SHP77 (cell line): ENCODE measurements around the gene AUTS2.
A peak's percentile ranks its signal among the peaks of the same experiment; 100 is the strongest.

ENCODE experiments used
- DNase-seq, 2 experiments: peaks; one replicate each; lab custom pipeline; 2025; lab: John Stamatoyannopoulos, UW

AUTS2 gene

DNA sequence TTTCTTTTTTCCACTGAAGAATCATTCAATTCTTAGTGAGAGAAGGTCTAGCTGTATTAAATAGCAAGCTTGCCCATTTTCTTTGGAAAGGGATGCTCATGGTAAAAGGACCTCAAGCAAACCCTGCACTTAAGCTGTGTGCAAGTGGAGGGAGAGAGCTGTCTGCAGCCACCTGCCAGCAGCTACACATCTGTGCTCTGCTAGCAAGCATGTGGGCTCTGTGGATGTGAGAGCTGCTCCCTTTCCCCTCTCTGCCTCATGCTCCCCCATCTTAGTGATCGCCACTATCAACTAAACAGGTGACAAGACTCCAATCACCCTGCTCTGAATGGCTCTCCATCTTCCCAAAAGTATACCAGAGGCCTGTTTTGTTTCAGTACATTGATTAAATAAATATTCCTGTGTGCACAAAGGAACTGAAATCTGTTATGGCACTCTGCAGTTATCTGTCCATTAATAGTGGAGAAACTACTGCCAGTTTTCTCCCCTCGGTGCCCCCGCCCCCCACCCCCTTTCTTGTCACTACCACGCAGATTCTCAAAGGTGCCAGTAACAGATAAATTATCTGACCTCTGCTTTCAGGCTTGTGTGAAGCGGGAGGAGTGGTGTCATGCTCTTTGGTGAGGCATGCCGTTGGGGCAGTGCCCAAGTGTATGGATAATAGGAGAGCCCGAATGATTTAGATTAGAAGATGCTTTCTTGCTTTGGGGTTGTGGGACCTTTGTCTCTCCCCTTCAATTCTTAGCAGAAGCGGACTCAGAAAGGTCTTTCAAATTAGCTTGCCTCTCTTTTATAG lies 26.4 kb downstream of the AUTS2 start:
- DNase-seq, result peak in 1 of 2 experiments; percentile 14

DNA sequence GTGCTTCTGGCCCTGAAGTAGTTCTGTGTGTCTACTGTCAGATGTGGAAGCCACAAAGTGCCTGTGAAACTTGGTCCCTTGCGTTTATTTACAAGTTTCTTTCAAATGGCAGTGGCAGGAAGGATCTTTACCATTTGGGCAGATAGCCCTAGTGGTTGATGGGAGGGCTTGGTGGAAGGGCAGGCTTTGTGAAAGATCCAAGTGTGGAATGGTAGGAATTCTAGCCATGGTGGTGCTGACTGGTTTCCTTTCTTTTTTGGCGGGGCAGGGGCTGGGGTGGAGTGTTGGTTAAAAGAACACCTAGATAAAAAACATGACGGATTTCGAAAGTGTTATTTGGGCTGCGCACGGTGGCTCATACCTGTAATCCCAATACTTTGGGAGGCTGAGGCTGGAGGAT lies 27.0 kb downstream of the AUTS2 start:
- no peak for DNase-seq

DNA sequence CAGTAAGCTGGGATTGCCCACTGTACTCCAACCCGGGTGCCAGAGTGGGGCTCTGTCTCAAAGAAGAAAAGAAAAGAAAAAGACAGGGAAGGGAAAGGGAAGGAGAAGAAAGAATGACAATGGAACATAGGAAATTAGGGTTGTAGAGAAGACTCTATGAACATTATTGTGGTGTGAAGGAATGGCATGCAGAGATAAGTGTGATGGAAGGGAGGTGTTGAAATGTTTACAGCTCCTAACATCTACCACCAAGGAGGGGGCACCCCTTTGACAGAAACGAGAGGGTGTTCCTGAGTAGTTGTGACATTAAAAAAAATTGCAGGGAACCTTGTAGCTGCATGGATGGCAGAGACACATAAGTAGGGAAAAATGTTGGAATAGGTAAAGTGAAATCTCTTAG lies 27.5 kb downstream of the AUTS2 start:
- DNase-seq, result no peak

DNA sequence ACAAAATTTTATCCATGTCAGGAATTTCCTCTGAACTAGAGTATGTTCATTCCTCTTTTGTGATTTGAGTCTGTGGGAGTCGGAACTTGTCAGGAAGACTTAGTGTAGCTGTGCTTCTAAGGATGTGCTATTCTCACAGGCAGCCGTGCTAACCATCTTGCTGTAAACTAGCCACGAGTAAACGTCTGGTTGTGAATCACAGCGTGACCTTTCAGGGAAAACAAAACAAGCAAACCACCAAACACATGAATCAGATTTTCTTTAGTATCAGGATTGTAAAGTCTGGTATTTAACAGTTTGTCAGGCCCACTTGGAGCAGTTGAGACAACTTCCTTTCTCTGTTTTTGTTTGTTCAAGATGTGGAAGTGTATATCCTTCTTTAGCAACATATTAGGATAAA lies 32.0 kb downstream of the AUTS2 start:
- no peak for DNase-seq

DNA sequence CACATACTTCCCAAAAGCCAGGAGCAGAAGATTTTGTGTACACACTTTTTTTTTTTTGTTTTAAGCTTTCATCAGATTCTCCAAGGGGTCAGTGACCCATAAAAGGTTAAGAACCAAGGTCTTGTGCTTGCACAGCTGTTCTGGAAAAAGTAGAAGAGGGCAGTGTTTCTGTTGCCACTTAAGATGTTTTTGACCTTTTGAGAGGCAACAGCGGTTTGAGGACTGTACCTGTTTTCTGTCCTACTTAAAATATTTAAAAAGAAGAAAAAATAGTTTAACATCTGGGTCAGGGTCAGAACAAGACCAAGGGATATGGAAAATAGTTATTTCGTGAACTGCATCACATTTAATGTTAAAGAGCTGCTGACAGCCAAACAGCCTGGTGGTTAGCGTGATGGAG lies 32.9 kb downstream of the AUTS2 start:
- no peak for DNase-seq

DNA sequence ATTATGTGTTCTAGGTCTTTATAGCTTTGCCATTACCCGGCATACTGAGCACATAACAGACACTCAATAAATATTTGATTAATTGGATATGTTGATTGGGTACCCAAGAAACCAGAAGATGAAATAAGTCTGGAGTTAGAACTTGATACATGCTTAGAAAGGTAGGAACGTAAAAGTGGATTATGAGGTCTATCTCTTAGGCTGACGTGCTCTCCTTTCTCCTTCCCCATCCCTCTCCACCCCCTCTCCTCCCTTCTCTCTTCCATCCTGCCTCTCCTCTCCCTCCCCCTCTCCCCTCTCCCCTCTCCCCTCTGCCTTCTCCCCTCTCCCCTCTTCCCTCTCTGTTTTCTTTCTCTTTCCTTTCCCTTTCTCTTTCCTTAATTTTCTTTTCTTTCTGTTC lies 34.0 kb downstream of the AUTS2 start:
- DNase-seq, result no peak

DNA sequence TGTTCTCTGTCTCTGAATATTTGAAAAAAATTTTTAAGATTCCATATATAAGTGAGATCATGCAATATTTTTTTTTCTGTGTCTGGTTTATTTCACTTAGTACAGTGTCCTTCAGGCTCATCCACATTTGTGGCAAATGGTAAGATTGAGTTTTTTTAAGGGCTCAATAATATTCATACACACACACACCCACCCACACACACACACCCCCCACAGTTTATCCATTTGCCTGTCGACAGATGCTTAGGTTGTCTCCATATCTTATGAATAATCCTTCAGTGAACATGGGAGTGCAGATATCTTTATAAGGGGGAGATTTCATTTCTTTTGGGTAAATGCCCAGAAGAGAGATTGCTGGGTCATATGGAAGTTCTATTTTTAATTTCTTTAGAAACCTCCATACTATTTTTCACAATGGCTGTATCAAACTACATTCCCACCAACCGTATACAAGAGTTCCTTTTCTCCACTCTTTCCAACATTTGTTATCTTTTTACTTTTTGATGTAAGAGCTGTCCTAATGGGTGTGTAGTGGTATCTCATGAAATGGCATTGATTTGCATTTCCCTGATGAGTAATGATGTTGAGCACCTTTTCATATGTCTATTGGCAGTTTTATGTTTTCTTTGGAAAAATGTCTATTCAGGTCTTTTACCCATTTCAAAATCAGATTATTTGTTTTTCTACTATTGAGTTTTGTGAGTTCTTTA lies 35.0 kb downstream of the AUTS2 start:
- no peak for DNase-seq

DNA sequence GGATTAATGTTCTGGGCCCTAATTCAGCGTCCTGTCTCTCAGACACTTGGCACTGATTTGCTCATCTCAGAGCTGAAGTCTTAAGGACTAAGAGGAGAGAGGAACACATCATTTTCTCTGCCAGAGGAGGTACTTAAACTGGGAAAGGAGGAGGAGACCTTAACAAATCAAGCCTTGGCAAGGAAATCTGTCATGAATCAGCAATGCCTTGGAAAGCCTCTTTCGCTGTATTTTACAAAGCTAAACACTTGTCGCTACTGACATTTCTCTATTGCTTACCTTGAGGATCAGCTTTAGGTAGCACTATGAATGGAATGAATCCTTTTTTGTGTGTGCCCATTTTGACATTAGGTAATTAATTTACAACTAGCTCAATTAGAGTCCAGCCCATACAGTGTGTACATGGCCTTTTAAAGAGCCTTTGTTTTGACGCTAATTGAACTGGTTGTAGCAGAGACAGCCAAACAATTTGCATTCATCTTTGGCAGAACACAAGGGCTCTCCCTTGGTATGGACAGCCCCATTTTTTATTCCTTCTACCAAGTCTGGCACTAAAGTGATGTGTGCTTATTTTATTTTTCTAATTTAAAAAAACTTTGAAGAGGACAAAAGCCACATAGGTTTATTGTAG lies 37.4 kb downstream of the AUTS2 start:
- no peak for DNase-seq

DNA sequence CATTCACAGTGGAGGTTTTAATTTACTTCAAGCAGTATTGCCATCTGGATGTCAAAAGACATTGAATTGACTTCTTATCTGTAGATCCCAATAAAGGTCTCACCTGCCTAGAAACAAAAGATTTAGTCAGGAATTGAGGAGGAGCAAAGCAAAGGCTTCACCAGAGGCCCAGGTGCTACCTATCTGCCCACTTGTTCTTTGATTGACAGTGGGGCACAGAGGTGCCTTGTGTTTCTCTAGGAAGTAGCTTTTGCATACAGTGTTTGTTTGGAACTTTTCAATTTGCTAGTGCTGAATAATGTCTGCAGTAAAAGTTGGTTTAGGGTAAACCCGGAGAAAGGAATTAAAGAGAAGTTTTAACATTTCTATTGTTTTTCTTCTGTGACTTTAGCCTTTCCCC lies 40.4 kb downstream of the AUTS2 start:
- no peak for DNase-seq

DNA sequence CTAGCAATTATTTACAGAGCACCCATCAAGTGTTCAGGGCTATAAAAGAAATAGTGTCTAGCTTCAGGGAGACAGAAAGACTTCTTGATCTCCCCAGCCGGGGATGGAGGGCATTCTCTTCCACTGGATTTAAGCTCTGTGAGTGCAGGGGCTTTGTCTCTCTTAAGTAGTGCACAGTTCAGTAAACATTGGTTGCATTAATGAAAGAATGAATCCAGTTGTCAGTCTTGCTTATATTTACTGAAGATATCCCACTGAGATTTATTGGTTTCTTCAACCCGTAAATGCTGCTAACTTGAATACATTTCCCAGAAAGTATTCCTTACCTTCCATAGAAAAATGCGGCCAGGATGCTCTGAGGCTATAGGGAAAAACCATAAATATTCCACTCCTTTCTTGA lies 41.9 kb downstream of the AUTS2 start:
- no peak for DNase-seq

DNA sequence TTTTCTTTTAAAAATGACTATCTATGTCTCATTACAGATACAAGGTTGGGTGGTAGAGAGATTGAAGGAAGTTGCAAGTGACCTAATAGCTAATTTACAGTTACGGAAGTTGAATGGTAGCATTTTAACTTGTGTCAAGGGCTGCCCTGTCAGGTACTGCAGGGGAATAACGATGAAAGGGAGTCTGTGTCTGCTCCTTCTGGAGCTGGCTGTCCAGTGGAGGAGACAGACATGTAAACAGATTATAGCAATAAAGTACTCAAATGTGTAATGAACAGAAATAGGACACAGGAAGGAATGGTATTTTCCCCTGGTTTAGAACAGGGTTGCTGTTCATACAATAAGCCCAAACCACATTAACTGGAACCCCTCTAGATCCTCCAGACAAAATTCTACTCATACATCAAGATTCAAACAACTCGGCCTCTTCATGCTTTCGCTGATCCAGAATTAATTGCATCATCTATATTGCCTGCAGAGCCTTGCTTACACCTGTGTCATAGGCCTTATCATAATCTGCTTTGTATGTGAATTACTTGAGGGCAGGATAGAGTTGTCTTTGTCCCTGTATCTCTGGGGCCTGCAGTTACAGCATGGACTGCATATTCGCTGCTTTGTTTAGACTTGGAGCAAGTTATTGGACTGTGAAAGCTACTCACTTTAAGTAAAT lies 42.8 kb downstream of the AUTS2 start:
- DNase-seq, result no peak

DNA sequence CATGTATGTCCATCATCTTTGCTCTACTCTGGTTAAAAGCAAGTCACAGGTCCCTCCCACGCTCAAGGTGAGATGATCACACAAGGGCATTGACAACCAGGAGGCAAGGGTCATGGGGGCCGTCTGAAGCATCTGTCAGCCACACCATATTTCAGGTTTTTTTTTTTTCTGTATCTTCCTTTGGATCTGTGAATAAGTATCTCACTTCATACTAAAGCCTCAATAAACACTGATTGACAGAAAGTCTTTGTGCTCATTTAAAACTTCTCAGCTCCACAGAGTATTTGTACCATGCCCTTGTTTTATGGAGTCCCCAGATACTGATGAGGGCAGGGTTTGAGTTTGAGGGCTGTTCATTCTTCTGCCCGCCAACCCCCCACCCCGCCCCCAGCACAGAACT lies 45.0 kb downstream of the AUTS2 start:
- DNase-seq, result no peak

DNA sequence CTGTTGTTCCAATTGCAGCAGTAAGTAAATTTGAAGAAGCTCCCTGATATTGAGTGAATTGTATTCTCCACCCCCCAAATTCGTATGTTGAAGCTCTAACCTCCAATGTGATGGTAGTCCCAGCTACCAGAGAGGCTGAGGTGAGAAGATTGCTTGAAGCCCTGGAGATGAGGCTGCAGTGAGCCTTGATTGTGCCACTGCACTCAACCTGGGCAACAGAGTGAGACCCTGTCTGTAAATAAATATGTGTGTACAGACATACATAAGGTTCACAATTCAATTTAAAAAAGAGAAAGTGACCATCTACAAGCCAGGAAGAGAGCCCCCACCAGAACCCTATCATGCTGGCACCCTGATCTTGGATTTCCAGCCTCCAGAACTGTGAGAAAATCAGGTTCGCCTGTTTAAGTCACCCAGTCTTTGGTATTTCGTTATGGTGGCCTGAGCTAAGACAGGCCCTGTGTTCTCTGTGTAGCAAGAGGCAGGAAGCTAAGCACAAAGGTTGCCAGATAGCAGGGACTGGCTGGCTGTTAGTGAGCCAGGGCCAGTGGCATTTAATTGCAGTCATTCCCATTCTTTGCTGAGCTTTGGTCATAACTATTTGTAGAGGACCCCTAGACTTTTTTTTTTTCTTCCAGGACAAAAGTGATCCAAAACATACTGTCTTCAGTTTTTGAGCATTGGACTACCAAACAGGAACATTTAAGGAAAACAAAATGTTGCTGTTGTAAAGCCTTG lies 45.6 kb downstream of the AUTS2 start:
- DNase-seq, result no peak

DNA sequence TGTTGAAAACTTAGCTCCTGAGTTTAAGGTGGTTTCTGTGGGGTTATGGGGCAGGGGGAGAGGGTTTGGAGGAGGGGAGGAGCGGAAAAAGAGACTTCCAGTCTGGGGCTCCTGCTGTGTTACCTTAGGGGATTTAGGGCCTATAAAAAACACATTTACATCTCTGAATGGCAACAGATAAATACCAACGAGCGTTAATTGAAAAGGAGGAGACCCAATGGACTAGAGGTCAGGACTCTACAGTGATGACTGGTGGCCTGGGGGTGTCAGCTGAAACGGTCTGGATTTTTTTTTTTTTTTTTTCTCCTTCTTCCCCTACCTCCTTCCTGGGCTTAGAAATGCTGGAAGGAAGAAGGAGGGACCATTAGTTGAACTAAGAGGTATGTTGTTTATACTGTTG lies 47.4 kb downstream of the AUTS2 start:
- no peak for DNase-seq

DNA sequence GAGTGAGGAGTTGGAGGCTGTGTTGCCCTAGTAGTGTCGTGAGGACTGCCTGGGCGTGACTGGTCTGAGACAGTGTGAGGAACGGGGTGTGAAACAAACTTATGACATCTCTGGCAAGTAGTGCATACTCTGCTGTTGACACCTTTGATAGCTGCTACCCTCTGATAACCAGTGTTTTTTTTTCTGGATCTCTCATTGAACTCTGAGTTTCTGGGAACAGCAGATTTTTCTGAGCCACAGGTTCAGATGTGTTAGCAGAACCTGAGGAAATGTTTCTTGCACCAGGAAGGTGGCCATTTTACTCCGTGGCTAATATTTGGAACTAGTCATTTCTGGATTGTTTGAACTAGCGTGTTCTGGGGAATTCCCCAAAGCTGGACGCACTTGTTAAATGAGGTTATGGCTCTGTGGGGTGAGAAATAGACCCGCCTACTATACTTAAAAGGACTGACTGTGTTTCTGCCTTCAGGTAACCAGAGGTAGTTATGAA lies 52.9 kb downstream of the AUTS2 start:
- DNase-seq, result no peak

DNA sequence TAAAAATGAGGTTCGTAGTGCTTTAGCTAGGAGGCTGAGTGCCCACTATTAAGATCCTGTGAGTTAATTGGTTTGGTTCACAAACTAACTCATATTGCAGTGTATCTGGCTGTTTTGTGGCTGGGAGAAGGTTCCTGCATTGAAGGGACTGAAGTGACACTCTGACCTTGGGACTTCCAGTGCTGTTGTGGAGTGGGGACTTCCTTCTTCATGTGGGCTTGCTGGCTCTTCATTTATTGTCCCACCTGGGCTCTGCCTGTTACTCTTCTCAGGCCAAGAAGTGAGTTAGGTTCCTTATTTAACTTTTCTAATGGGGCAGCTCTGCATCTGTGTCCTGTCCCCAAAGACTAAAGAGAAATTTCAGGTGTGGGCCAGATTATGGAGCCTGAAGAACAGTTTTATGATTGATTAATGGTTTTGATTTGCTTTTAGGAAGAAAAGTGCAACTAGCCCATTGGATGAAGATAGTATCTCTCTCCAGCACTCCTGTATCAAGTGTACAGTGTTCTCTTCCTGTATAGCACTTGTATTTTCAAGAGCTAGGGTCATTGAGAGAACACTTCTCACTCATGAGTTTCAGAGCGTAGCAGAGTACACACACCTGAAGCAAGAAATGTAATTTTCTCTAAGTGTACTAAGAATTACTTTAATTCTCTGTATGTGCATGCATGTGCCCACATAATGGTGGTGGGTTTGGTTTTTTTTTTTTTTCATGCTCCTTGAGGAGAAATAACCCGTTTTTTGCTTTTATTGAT lies 54.8 kb downstream of the AUTS2 start:
- DNase-seq, result peak in 1 of 2 experiments; percentile 8

DNA sequence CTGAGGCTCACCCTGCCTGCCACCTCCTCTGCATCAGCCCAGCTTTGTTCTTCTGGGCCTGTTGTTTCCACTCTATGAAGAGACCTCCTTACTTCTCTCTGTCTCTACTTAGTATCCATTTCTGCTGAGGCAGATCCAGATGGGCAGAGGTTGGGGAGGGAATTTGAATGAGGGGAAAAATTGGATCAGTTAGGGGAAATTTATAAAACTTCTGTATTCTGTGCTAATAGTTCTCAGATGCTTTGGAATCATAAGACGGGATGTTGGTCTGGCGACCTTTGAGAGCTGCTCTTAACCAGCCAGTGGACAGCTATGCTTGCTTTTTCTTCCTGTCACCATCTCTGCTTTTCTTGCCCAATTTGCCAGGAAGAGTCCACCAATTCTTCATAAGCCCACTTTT lies 55.5 kb downstream of the AUTS2 start:
- peak in 1 of 2 experiments; percentile 11 for DNase-seq

DNA sequence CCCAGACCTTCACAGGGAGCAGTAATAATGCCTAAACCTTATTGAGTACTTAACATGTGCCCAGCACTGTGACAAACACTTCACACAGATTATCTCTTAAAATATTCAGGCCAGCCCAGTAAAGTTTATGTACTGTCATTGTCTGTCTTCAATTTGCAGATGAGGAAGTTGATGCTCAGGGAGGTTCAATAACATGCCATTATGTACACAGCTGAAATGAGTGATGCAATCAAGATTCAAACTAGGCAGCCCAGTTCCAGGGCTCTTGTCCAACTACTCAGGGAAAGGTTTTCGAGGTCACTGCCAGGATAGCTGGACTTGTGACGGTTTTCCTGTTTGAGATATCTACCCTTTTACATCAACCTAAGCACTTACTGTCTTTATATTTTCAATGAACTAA lies 56.1 kb downstream of the AUTS2 start:
- DNase-seq, result peak; percentile 88 to 89

DNA sequence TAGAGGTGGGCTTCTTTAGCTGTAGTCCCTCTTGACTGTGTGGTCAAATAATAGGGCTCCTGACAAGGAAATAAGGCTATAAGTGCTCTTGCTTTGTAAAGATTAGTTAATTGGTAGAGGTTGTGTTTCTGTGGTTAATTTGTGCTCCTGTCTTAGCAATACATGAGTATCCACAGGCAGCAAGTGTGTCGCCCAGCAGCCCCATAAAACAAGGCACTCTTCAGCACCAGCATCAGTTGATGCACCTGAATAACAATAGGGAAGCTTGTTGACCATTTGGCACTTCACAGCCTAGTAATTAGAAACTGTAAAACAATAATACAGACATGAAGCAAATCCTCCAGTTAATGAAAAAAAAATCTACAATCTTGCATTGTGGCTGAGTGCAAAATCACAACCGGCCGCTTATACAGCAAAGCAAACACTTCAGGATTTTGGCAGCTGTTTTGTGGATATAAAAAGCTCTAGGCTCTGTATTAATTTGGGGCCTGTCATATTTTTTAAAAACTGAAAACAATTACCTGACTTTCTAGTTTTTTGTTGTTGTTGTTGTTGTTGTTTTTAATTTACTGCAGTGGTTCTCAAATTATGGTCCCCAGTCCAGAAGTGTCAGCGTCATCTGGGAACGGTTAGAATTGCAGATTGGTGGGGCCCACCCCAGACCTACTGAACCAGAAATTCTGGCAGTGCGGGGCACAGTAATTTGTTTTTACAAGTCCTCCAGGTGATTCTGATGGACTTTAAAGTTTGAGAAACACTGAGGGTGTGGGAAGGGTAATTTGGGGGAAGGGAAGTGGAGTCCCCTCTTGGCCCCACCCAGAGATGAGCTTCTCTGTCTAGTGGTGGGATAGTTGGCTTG lies 56.8 kb downstream of the AUTS2 start:
- DNase-seq, result peak; percentile 30 to 32

DNA sequence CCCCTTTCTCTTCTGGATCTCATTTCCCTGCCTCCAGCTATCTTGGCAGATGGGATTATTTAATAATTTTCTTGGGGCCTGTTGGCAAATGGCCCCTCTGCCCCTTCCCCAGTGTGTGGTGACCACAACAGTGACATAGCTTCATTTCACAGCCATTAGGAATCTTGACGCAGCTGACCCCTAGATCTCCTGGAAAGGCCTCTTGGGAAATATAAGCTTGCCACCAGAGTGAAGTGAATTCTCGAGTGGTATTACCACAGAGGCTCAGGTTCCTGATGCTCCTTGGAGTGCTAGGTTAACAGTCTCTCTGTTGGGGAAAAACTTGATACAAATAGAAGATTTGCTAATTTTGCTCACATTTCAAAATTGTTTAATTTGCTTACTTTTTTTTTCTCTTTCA lies 57.8 kb downstream of the AUTS2 start:
- no peak for DNase-seq
